OCI-LY3 (cell line): ENCODE results near the gene HIGD1A.

Experiments
- EZH2phosphoT487 ChIP-seq: fragments of 200-600 bp; shearing (Covaris generic); IDR thresholded peaks from 2 replicates; pipeline ENCODE4 v1.6.1; 2018; ENCODE audit warnings: antibody characterized with exemption, mixed run types, low read depth
- TF ChIP-seq, protein P1 (sequence below): fragments of 200-600, 300-600 bp; sonication (generic); IDR thresholded peaks from 2 replicates; pipeline ENCODE4 v1.5.1; 2014; ENCODE audit warnings: antibody characterized with exemption, low read length, low read depth

DNA sequence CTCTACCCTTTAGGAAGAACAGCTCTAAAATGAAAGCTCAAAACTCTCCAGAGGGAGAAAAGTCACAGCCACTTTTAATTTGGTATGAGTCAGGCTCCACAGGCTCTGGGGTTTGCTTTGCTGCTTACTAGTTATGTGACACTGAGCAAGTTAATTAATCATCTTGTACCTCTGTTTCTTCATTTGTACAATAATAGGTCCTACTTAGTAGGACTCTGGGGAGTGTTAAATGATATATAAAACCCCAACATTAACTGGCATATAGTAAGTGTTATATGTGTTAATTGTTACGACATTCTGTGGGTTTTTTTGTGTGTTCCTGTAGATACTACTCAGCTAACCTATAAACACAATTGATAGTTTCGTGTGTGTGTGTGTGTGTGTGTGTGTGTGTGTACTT, 11.5 kb upstream of the HIGD1A start:
- TF ChIP-seq, protein P1, sequence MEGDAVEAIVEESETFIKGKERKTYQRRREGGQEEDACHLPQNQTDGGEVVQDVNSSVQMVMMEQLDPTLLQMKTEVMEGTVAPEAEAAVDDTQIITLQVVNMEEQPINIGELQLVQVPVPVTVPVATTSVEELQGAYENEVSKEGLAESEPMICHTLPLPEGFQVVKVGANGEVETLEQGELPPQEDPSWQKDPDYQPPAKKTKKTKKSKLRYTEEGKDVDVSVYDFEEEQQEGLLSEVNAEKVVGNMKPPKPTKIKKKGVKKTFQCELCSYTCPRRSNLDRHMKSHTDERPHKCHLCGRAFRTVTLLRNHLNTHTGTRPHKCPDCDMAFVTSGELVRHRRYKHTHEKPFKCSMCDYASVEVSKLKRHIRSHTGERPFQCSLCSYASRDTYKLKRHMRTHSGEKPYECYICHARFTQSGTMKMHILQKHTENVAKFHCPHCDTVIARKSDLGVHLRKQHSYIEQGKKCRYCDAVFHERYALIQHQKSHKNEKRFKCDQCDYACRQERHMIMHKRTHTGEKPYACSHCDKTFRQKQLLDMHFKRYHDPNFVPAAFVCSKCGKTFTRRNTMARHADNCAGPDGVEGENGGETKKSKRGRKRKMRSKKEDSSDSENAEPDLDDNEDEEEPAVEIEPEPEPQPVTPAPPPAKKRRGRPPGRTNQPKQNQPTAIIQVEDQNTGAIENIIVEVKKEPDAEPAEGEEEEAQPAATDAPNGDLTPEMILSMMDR, result no peak
- TF ChIP-seq EZH2phosphoT487, result no peak
